ENCODE measurements around the gene FAM83B. TPM values are rescaled to one million over a fixed set of nuclear protein-coding genes. Genes with fewer than 3 reads are reported as not detected.
A peak's percentile ranks its signal among the peaks of the same experiment; 100 is the strongest.
"Not testable (repeated sequence)": the region's sequence is repeated elsewhere in the genome, so short reads cannot be mapped to it uniquely, and the experiment has no call there.

The FAM83B gene
- total RNA-seq, 1 experiment from 2014 or later = 0.07 TPM

DNA sequence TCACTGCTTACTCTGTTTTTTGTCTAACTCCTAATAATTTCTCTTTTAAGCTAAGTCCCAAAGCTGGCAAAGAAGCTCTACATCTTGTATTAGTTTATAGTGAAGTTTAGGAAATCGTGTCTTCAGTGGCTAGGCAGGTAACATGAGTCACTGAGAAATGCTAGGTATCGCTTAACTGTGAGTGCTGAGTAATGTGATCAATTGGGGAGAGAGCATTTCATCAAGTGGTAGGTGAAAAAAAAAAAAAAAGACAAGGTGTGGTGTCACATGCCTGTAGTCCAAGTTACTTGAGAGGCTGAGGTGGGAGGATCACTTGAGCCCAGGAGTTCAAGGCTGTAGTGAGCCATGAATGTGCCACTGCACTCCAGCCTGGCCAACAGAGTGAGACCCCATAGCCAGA is 125.3 kb downstream of the FAM83B start:
- ATAC-seq = no peak
- no peak overlapping the region for H3K4me2 ChIP-seq (ENCODE audit: low read length)

DNA sequence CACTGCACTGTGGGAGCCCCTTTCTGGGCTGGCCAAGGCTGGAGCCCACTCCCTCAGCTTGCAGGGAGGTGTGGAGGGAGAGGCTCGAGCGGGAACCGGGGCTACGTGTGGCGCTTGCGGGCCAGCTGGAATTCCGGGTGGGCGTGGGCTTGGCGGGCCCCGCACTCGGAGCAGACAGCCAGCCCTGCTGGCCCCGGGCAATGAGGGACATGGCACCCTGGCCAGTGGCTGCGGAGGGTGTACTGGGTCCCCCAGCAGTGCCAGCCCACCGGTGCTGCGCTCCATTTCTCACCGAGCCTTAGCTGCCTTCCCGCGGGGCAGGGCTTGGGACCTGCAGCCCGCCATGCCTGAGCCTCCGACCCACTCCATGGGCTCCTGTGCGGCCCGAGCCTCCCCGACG is 132.6 kb downstream of the FAM83B start:
- CTCF ChIA-PET; intact Hi-C loops (cut with micrococcal nuclease); DNase-seq; H3K9ac ChIP-seq (ENCODE audit: low read length); ATAC-seq; H3K4me3 ChIP-seq (ENCODE audit: low read length); BruUV-seq (replicated peaks); POLR2A ChIA-PET (ENCODE audit: unreplicated experiment); H4K20me1 ChIP-seq (ENCODE audit: low read length); H3K9me3 ChIP-seq (ENCODE audit: low read length); H3F3A ChIP-seq (ENCODE audit: low read length, unreplicated experiment); H3K36me3 ChIP-seq (ENCODE audit: low read depth, low read length); H3K27me3 ChIP-seq (ENCODE audit: low read length); H3K4me2 ChIP-seq (ENCODE audit: low read length); H3K9me2 ChIP-seq (replicated peaks; ENCODE audit: low read length); H3K27ac ChIP-seq (ENCODE audit: low read length); H3K79me2 ChIP-seq (ENCODE audit: low read length); H2AFZ ChIP-seq (ENCODE audit: low read length): not testable (repeated sequence)
- peaks cover 15% of the 10 kb centered on the region for H3K4me1 ChIP-seq (ENCODE audit: insufficient read depth, low read length)

More for the DNA sequence above, 125.3 kb downstream of the FAM83B start:
- ChIA-PET CTCF (no interaction called here), POLR2A (ENCODE audit: unreplicated experiment) (no interaction called here)
- H3K36me3 ChIP-seq (ENCODE audit: low read depth, low read length) = no peaks in the 10 kb centered on the region
- peak; percentile 46 for DNase-seq
- H3K9me3 ChIP-seq (ENCODE audit: low read length) = no peaks in the 10 kb centered on the region
- intact Hi-C loops (cut with micrococcal nuclease) = loop anchor here (5.0 kb wide), 1 partner anchor 35 kb away; no protein-coding TSS in a partner anchor
- H2AFZ ChIP-seq (ENCODE audit: low read length) = no peak overlapping the region
- BruUV-seq (replicated peaks) = no TSS peak
- no peaks in the 10 kb centered on the region for H4K20me1 ChIP-seq (ENCODE audit: low read length)
- H3K9me2 ChIP-seq (replicated peaks; ENCODE audit: low read length) = no peaks in the 10 kb centered on the region
- no peak overlapping the region for H3K4me3 ChIP-seq (ENCODE audit: low read length)
- H3K79me2 ChIP-seq (ENCODE audit: low read length) = no peaks in the 10 kb centered on the region
- no peak overlapping the region for H3K27ac ChIP-seq (ENCODE audit: low read length)
- no peaks in the 10 kb centered on the region for H3K27me3 ChIP-seq (ENCODE audit: low read length)
- H3K9ac ChIP-seq (ENCODE audit: low read length) = no peak overlapping the region
- TF ChIP-seq, protein P1, sequence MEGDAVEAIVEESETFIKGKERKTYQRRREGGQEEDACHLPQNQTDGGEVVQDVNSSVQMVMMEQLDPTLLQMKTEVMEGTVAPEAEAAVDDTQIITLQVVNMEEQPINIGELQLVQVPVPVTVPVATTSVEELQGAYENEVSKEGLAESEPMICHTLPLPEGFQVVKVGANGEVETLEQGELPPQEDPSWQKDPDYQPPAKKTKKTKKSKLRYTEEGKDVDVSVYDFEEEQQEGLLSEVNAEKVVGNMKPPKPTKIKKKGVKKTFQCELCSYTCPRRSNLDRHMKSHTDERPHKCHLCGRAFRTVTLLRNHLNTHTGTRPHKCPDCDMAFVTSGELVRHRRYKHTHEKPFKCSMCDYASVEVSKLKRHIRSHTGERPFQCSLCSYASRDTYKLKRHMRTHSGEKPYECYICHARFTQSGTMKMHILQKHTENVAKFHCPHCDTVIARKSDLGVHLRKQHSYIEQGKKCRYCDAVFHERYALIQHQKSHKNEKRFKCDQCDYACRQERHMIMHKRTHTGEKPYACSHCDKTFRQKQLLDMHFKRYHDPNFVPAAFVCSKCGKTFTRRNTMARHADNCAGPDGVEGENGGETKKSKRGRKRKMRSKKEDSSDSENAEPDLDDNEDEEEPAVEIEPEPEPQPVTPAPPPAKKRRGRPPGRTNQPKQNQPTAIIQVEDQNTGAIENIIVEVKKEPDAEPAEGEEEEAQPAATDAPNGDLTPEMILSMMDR (conservative IDR thresholded peaks at IDR 0.05; ENCODE audit: low read depth, low read length) = no peak
- TF ChIP-seq EZH2 (IDR thresholded peaks at IDR 0.05; ENCODE audit: low read length, unreplicated experiment) (no peak), EZH2phosphoT487 (IDR thresholded peaks at IDR 0.05; ENCODE audit: borderline replicate concordance, low read length) (no peak)
- H3F3A ChIP-seq (ENCODE audit: low read length, unreplicated experiment) = no peaks in the 10 kb centered on the region
- peaks cover 23% of the 10 kb centered on the region for H3K4me1 ChIP-seq (ENCODE audit: insufficient read depth, low read length)

DNA sequence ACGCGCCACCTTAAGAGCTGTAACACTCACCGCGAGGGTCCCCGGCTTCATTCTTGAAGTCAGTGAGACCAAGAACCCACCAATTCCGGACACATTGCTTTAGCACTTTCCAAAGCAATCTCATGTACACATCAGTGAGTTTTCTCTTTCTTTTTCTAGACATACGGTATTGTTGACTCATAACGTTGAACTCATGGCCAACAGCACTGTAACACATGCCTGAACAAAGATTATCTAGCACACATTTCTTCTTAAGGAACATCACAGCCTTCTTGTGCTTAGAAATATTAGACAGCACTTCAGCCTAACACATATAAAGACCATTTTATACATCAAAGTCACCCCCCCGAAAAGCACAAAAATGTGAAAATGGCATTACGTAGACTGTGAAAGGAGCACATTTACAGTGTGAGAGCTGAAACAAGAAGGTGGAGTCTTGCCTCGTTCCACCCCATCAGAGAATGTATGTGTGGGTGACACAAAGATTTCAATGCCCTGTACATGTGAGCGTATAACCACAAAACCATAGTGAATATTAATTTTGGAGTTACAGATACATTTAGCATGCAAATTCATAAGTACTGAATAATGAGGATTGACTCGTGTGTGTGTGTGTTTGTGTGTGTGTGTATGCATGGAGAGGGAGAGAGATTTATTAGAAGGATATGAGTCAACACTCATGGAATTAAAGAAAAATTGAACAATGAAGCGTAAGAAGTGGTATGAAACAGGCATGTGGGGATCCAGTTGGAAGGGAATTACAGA is 134.1 kb downstream of the FAM83B start:
- no peak overlapping the region for H3K4me2 ChIP-seq (ENCODE audit: low read length)
- peaks cover 5% of the 10 kb centered on the region for H3F3A ChIP-seq (ENCODE audit: low read length, unreplicated experiment)
- H3K9ac ChIP-seq (ENCODE audit: low read length) = no peak overlapping the region
- H3K79me2 ChIP-seq (ENCODE audit: low read length) = no peaks in the 10 kb centered on the region
- peaks cover 15% of the 10 kb centered on the region for H3K4me1 ChIP-seq (ENCODE audit: insufficient read depth, low read length)
- no peaks in the 10 kb centered on the region for H3K36me3 ChIP-seq (ENCODE audit: low read depth, low read length)
- BruUV-seq (replicated peaks) = no TSS peak
- intact Hi-C loops (cut with micrococcal nuclease) = loop anchor here (5.0 to 10.0 kb wide), 2 partner anchors 62 to 96 kb away; no protein-coding TSS in a partner anchor
- DNase-seq (peak; percentile 80), ATAC-seq (peak; percentile 89)
- TF ChIP-seq EZH2 (IDR thresholded peaks at IDR 0.05; ENCODE audit: low read length, unreplicated experiment) (no peak), EZH2phosphoT487 (IDR thresholded peaks at IDR 0.05; ENCODE audit: borderline replicate concordance, low read length) (no peak)
- TF ChIP-seq, protein P1 (conservative IDR thresholded peaks at IDR 0.05; ENCODE audit: low read depth, low read length) = no peak
- H3K9me2 ChIP-seq (replicated peaks; ENCODE audit: low read length) = no peaks in the 10 kb centered on the region
- H3K4me3 ChIP-seq (ENCODE audit: low read length) = no peak overlapping the region
- H3K27me3 ChIP-seq (ENCODE audit: low read length) = no peaks in the 10 kb centered on the region
- ChIA-PET CTCF (no interaction called here), POLR2A (ENCODE audit: unreplicated experiment) (no interaction called here)
- no peaks in the 10 kb centered on the region for H4K20me1 ChIP-seq (ENCODE audit: low read length)
- peaks cover 4% of the 10 kb centered on the region; the same call in 1 of the 2 replicates for H3K9me3 ChIP-seq (ENCODE audit: low read length)
- H3K27ac ChIP-seq (ENCODE audit: low read length) = peak overlapping the region; percentile 15; the same call in 1 of the 2 replicates
- H2AFZ ChIP-seq (ENCODE audit: low read length) = no peak overlapping the region
